IPS DF 4.7 (cell line): ENCODE data around the gene LPAR2.

Source experiments
- DNase-seq: peaks from one replicate; pipeline ENCODE4 v3.0.0-alpha.2; 2013; ENCODE audit warnings: low spot score; ENCODE audit errors: extremely low read depth

LPAR2 gene

DNA sequence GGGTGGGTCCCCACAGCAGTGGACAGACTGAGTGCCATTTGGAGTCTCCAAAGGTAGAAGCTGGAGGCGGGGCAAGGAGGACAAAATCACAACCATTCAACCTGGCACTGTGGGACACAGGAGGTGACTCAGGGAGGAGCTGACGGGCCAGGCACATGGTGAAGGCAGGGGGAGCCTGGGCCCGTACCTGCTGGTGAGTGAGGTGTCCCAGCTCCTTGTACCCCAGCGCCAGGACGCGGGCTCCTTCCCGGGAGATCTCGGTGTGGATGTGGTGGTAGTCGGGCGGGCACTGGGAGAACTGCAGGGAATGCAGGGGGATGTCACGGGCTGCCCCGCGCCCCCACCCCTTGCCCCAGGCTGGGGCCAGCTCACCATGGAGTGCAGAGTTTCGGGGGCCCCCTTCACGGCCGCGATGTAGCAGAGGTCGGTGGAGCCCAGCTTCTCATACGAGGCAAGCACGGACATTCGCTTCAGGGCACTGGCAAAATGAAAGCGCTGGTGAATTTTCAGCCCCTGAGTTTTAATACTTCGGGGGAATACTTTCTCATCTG lies 25.7 kb upstream of the LPAR2 start:
- DNase-seq: no peak

DNA sequence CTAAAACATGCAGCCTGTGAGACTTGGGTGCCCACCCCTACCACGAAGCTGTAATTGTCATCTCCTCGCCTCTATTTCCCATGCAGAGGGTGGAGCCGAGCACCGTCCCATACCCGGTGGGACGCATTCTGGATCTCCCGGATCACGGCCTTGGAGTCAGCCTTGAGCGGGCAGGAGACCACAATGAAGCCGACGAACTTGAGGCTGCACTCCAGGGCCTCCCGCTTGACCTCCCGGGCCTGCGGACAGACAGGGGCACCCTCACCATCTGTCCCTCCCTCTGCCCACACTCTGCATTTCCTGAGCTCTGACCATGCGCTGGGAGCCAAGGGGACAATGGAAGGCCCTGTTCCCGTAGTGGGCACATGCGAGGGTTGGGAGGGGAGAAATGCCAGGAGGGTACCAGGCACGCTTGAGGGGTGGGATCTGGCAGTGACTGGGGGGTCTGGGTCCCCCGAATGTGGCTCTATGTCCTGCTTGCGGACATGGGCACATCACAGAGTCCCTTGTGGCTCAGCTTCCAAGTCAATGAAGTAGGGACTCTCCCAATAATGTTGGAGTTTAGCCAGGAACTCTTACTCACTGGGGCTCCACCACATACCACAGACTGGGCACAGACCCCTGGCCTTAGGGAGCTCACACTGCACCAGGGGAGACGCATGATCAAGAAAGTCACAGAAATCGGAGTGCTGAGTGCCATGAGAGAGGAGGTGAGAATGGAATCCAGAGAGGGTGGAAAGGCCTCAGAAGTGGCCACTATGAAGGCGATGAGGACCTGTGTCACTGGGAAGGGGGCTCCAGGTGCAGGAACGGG lies 24.7 kb upstream of the LPAR2 start:
- no peak for DNase-seq

DNA sequence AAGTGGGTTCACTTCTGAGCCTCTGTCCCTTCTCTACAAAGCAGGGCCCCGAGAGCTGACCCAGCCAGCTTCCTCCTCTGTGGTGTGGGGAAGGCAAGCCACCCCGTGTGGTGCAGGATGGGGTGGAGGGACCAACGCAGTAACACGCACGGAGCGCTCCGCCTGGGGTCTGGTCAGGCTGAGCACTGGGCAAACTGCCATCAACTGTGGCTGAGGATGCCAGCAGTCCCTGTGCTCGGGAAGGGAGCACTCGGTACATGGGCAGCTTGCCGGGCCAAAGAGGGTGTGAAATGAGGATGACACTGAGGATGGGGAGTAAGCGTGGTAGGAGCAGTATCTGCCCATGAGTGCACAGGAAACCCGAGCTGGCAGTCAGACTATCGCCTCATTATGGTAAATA lies 23.1 kb upstream of the LPAR2 start:
- no peak for DNase-seq

DNA sequence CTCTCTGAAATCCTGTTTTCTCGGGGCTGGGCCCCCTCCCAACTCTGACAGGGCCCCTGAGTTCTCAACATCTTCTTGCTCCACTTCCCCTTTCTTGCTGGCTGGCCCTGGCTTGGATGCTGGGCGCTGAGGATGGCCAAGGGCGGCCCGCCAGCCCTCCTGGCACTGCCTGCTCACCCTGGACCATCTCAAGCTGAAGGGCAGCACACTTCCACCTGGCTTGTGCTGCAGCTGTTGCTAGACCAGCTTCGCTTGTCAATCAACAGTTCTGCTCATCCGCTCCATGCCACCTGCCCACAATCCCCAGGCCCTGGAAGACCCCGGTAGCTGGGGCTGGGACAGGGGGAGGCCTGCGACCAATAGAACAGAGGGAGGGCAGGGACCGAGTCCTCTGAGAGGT lies 22.3 kb upstream of the LPAR2 start:
- no peak for DNase-seq

DNA sequence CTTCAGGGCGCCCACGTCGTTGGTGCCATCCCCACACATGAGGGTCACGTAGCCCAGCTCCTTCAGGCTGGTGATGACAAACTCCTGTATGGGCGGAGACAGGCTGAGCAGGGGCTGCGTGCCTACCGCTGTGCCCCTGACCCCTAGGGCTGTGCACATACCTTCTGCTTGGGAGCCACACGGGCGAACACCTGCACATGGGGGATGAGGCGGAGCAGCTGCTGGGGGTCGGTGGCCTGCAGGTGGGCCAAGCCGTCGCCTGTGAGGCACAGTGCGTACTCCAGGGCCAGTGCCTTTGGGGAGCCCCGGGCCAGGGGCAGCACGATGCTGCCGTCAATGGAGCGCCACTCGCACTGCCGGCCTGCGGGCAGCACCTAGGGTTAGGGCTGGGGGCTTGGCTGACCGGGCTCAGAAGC lies 21.6 kb upstream of the LPAR2 start:
- no peak for DNase-seq

DNA sequence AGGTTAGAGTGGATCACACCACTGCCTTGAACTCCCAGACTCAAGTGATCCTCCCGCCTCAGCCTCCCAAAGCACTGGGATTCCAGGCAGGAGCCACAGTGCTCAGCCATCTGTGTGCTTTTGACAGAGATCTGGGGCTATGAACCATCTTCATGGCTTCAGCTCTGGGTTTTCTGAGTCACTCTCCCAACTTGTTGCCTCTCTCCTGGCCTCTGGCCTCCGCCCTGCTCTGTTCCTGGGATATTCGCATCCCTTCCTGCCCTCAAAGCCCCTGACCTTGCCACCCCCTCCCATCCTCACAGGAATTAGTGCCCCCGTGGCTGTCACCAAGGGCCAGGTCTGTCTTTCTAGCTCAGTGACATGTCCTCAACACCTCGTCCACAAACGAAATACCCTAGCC lies 21.1 kb upstream of the LPAR2 start:
- DNase-seq: no peak

DNA sequence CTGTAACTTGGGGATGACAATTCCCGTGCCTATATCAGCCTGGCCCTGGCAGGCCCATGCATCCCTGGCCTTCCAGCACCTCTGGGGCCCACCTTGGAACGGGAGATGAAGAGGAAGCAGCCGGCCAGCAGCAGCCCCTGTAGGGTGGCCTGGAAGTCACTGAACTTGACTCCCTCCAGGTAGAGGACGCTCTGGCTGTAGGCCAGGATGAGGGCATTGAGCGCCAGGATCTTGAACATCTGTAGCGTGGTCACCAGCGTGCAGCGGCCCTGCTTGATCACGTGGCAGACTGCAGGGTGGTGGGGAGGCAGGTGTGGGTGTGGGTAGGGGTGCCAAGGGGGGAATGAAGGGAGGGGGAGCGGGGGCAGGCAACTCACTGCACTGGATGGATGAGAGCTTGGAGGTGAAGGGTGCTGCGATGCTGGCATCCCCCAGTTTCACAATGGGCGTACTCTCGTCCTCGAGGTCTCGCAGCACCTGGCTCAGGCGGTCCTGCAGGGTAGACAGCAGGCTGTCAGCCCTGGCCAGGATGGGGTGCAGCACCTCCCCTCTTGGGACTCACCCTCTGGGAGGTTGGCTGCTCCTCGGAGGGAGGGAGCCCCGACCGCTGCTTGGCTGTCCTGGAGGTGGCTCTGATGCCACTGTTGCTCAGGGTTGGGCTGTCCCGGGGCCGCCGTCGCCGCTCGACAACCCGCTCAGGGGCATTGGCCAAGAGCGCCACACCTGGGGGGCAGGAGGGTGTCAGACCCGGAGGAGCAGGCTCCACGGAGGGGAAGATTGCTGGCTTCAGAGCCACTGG lies 19.2 kb upstream of the LPAR2 start:
- DNase-seq: no peak

DNA sequence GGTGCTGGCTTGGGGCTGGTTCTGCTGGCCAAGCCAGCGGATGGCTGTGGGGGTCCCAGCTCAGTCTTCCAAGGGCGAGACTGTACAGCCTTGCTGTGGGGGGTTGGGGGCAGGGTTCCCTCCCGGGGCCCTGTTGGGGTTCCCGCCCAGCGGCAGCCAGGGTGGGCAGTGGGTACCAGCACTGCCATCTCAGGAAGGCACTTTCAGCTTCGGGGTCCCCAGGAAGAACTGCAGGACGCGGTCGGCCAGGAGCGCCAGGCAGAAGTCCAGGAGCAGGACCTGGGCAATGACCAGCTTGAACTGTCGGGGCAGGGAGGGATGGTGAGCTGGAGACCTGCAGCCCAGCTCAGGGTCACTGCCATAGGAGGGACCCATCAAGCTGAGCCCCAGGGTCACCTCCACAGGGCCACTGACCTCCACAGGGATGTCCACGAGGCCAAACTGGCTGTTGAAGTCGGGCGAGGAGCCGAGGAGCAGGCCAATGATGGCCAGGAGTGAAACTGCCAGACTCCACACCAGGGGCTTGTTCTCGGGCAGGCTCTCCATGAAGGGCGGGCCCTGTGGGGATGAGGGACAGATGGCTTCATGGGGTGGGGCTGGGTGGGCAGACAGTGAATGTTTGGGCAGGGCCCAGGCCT lies 17.3 kb upstream of the LPAR2 start:
- DNase-seq: no peak

DNA sequence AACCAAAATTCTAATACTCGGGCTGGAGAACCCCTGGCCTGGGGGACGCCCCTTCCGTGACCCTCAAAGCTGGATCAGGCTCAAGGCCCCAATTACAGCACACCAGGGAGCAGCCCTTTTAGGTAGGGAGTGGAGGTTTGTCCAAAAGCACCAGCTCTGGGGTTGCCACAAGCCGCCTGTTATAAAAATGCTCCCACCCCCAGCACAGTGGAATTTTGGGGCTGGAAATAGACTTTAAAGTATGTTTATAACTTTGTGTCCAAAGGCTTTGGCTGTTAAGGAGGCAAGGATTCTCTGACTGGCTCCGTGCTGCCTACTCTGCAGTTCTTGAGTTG lies 16.0 kb upstream of the LPAR2 start:
- DNase-seq: no peak

DNA sequence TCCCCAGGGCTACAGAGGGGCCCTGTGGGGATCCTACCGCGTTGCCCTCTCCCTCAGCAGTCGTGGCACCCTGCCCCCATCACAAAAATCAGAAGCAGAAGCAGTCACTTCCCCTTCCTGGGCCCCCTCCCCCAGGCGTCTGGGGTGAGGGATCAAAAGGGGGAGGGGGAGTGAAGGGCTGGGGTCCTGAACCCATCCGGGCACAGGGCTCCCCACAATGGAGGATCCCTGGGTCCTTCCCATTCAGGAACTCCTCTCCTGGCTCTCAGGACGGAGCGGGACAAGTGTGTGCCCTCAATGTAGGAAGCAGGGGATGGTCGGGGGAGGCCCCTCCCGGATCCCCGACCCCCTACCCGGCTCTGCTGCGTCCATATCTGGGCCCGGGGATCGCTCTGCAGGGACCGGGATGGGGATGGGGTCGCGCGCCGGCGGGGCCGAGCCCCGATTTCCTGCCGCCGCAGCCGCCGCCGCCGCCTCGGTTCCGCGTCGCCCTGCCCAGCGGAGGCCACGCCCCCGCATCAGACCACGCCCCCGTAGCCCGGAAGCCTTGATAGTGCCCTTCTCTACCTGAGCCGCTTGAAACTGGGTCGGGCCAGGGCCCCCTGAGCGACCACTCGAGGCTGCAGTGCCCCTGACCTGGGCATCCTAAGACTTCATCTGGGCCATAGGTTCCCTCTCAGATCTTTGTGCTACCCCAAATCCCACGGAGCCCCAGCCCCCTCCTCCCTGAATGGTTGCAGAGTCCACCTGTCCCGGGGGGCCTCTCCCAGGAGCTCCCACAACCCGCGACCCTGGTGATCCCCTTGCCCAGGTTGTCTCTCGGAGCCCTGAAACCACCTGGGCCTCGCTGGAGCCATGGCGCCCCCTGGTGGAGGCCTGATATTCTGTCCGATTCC lies 15.4 kb upstream of the LPAR2 start, which contains the start of gene GMIP:
TSS of gene GMIP (minus strand) at position 500 of the 896 bp plus-strand sequence. CDS start at position 372, 128 bp downstream.
- no peak for DNase-seq

DNA sequence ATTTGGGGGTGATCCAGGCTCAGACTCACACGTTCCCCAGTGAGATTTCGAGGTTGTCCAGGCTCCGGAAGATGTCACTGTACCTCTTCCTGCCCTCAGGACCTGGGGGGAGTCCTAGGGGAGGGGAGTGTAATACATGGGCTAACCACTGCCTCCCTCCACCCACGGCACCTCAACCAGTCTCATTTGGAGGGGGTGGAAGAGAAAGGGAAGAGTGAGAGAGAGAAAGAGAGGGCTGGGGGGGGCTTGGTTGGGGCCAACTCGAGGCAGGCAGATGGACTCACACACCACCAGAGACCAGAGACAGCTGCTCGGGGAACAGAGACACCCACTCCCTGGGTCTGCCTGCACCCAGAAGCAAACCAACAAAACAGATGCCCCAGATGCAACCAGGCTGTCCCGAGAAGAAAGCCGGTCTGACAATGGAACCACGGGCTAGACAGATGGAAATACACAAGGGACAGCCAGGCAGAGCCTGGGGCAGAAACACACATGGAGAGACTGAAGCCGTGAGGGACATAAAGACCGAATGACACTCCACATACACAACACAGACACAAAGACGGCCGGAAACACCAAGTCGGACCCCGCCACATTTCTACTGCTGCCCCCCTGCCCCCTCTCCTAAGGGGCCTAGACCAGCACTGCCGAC lies 14.6 kb upstream of the LPAR2 start:
- no peak for DNase-seq

DNA sequence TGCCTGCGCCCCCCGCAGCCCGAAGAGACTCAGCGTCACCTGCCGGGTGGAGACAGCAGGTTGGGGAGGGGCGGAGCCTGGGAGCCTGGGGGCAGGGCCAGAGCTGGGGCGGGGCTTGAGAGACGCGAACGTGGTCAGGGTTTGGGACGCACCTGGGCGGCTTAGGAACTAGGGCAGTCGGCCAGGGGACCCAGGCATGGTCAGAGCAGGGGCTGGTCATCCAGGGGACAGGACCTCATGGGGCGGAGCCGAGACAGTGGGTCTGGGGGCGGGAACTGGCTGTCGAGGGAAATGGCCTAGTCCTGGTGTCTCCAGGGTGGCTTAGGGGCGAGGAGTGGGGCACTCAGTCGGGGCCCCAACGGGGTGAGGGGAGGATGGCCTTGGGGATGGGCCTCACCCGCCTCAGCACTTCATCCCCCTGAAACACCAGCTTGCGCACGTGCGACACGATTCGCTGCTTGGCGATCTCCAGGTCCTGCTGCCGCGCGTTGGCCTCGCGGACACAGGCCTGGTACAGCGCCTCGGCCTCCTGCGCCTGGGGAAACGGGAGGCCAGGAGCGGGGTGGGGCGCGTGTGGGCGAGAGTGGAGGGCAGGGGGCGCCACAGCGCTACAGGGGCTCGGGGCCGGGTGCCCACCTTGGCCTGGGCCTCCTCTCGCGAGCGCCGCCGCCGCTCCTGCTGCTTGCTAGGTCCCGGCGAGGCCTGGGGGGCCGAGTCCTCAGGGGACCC lies 9.7 kb upstream of the LPAR2 start:
- no peak for DNase-seq

DNA sequence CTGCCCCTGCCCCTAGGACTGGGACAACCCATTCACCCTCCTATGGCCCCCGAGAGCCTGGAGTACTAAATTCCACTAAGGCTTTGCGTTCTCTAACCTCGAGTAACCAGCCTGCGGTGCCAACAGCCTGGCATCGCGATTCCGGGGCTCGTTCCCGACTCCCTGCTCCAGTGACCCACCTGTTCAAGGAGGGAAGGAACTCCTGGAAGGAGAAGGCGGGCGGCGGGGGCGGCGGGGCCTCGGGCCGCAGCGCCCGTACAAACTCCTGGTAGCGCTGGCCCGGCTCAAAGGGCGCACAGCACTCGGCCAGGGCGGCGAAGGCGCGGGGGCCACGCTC lies 9.1 kb upstream of the LPAR2 start:
- no peak for DNase-seq

DNA sequence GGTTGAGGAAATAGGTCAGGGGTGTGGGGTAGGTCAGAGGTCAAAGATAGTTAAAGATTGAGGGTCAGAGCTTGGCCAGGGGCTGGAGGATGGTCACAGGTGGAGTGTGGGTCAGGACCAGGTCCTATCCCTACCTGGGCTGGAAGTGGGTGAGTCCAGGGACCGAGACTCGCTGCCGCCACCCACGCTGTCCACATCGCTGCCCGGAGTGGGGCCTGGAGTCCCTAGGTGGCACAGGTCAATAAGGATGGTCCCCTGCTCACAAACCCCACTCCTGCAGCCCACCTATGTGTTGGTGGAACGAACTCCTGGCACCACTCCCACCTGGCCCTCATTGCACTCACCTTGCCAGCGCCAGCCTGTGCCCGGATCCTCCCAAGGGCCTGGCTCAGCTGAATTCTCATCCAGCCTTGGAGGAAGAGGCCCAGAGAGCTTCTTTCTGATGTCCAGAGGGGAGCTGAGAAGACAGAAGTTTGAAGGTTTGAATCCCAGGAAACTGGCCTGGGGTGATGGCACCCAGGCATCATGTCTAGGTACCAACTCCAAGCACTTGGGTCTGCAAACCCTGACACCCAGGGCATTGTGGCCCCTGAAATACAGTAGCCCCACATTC lies 8.7 kb upstream of the LPAR2 start:
- DNase-seq: no peak

DNA sequence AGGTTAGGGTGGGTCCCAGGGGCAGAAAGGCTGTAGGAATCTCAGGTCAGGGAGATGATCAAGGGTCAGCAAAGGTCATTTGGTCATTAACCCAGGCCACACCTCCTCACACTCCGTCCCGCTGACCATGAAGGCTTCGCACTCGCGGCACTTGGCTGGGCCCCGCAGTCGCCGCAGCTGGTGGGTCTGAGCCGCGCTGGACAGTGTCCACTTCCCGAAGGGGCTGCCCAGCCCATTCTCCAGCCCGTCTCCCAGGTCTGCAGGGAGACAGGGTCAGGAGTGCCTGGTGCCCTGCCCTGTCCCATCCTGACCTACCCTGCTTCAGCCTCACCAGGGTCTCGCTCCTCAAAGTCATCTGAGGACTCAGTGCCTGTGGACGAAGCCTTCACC lies 7.3 kb upstream of the LPAR2 start:
- DNase-seq: no peak

DNA sequence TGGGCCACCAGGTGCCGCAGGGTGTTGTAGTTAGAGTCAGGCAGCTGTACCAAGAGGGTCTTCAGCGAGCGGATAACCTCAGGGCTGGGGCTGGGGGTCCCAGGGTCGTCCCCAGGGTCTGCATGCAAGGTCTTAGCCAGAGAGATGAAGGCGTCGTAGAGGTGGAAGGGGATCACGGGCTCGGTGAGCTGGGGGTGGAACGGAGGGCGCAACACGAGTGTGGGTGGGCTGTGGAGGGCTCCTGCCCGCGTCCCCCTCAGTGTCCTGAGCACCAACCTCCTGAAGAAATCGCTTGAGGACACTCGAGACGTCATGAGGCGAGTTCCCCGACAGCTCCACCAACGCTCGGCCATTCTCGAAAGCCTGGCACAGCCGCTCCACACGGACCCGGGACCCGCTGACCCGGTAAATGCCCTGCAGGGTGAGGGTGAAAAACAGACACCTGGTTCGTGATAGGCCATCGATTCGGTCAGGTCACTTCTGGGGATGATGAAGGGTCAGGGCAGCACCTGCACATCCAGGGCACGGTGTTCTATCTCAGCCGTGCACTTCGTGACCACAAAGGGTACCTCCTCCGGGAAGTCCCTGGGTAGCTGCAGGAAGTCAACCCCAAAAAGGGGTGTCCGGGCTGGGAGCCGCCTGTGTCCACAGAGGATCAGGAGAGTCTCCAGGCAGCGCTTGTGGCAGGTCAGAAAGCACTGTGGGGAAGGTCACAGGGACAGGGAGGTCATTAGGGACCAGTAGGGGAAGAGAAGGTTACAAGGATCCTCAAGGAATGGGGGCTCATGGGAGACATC lies 6.7 kb upstream of the LPAR2 start:
- DNase-seq: no peak

DNA sequence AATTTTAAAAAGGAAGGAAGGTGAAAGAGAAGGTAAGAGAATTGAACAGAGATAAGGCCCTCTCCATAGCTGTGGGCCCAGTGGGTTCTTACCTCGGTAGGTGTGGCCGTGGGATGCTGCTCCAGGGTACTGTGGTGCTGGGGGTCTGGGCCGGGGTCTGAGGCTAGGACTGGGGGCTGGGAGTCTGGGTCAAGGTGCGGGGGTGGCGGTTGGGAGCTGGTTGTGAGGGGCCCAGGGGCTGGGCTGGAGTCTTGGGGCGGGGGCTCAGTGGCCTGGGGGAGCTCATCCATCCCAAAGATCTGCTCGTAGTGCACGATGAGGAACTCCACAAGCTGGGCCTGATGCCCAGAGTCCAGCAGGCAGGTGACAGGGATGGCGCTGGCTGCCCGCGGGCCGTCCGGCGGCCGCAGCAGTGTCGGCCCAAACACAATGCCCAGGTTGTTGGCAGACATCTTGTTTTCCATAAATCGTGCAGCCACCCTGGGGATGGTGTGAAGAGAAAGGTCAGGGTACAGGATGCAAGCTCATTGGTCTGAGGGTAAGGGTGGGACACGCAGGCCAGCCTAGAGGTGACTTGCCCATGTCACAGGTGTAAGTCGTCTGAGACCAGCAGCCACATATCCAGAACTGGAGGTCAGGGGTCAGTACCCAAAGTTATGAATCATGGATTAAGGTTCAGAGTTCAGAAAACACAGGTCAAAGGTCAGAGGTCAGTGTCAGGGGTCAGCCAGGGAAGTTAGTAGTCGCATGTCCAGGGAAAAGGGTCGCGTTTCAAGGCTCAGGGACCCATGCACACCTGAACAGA lies 5.9 kb upstream of the LPAR2 start:
- DNase-seq: no peak

DNA sequence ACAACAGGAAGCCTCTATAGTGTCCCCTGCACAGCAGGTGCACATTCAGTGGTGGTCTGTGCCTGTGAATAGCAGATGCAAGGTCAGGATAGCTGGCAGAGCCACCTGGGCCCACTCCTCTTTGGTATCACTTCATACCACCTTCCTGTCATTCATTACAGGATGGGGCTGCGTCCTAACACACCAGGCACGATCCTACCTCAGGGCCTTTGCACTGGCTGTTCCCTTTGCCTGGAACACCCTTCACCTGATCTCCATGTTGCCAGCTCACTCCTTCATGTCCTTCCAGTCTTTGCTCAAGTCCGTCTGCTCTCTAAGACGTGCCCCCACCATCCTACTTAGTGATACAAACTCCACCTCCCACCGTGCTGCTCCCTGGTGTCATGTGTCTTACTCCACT lies 4.6 kb upstream of the LPAR2 start:
- no peak for DNase-seq
